HepG2 (cell line): ENCODE results near the gene UNC13D. TPM values are rescaled to one million over a fixed set of nuclear protein-coding genes. Genes with fewer than 3 reads are reported as not detected.
A peak's percentile ranks its signal among the peaks of the same experiment; 100 is the strongest.

ENCODE experiments used
- FOSL2 ChIP-seq: sonication (generic); formaldehyde crosslinking; IDR thresholded peaks from 2 replicates; pipeline ENCODE4 v1.4.0; 2020; ENCODE audit warnings: missing genetic modification reagents
- KLF12 ChIP-seq: sonication (generic); formaldehyde crosslinking; IDR thresholded peaks from 2 replicates; pipeline ENCODE4 v1.4.0; 2020; ENCODE audit warnings: missing genetic modification reagents, borderline replicate concordance
- MAFK ChIP-seq, 2 experiments: IDR thresholded peaks in 1 of 2; conservative IDR thresholded peaks in 1 of 2; 2 replicates each; pipeline ENCODE4 v1.6.1; 2011; ENCODE audit warnings: improper control_type of control experiment in 2 of 2, low read length in 2 of 2
- MED1 ChIP-seq: sonication (generic); formaldehyde crosslinking; IDR thresholded peaks from 2 replicates; pipeline ENCODE4 v1.4.0; 2020; ENCODE audit warnings: missing genetic modification reagents
- MTA1 ChIP-seq: sonication (generic); formaldehyde crosslinking; IDR thresholded peaks from 2 replicates; pipeline ENCODE4 v1.4.0; 2020; ENCODE audit warnings: missing genetic modification reagents, mild to moderate bottlenecking, borderline replicate concordance
- NFIB ChIP-seq: sonication (generic); formaldehyde crosslinking; IDR thresholded peaks from 2 replicates; pipeline ENCODE4 v1.9.0; 2021; ENCODE audit warnings: missing genetic modification reagents, mild to moderate bottlenecking, borderline replicate concordance
- NFIC ChIP-seq: IDR thresholded peaks from 2 replicates; pipeline ENCODE4 v1.6.1; 2012; ENCODE audit warnings: mild to moderate bottlenecking, low read length, inconsistent platforms
- PHF8 ChIP-seq: sonication (generic); formaldehyde crosslinking; IDR thresholded peaks from 2 replicates; pipeline ENCODE4 v1.5.0; 2020; ENCODE audit warnings: missing genetic modification reagents
- SOX6 ChIP-seq, 2 experiments: fragments of 450-650 bp in 1 of 2; sonication (generic) in 1 of 2; formaldehyde crosslinking in 1 of 2; IDR thresholded peaks; 2 replicates each; pipeline versions ENCODE4 v1.4.0 to v1.6.1; 2017 to 2020; ENCODE audit warnings: antibody characterized with exemption in 1 of 2, mild to moderate bottlenecking in 1 of 2, missing genetic modification reagents in 1 of 2
- TBX3 ChIP-seq: fragments of 450-650 bp; IDR thresholded peaks from 2 replicates; pipeline ENCODE4 v1.6.1; 2017; ENCODE audit warnings: antibody characterized with exemption, mild to moderate bottlenecking, inconsistent platforms, borderline replicate concordance
- XRCC5 ChIP-seq: fragments of 200-400 bp; formaldehyde crosslinking; optimal IDR thresholded peaks from 2 replicates; pipeline ENCODE3; 2017; ENCODE audit warnings: mild to moderate bottlenecking, low read length
- ZBTB42 ChIP-seq: sonication (generic); formaldehyde crosslinking; IDR thresholded peaks from 2 replicates; pipeline ENCODE4 v1.5.0; 2020; ENCODE audit warnings: mild to moderate bottlenecking, missing genetic modification reagents
- ZNF143 ChIP-seq: sonication (generic); formaldehyde crosslinking; IDR thresholded peaks from 2 replicates; pipeline ENCODE4 v1.4.0; 2020; ENCODE audit warnings: missing genetic modification reagents
- ZNF251 ChIP-seq: sonication (generic); formaldehyde crosslinking; IDR thresholded peaks from 2 replicates; pipeline ENCODE4 v1.9.0; 2021; ENCODE audit warnings: mild to moderate bottlenecking, missing genetic modification reagents
- ZNF564 ChIP-seq: sonication (generic); formaldehyde crosslinking; IDR thresholded peaks from 2 replicates; pipeline ENCODE4 v1.8.1; 2023; ENCODE audit warnings: mild to moderate bottlenecking, missing genetic modification reagents
- ZNF883 ChIP-seq: sonication (generic); formaldehyde crosslinking; IDR thresholded peaks from 2 replicates; pipeline ENCODE4 v1.5.1; 2020; ENCODE audit warnings: mild to moderate bottlenecking, missing genetic modification reagents; ENCODE audit errors: not compliant biosample characterization
- polyA plus RNA-seq, 8 experiments: library from polyadenylated mRNA; depleted of rRNA in 3 of 8; stranded (reverse) in 7 of 8; unstranded in 1 of 8; fragments of >200 nt; fragmentation: Illumina TruSeq in 4 of 8; extraction: Trizol in 4 of 8; gene quantifications; 2 replicates each; pipeline versions ENCODE4 v1.2.1 to v1.2.3, GENCODE V29; 2011 to 2016; ENCODE audit warnings: low read depth in 4 of 8, missing spikeins in 1 of 8, mixed read lengths in 1 of 8; ENCODE audit not compliant: insufficient read depth in 1 of 8
- total RNA-seq, 5 experiments: library from RNA; depleted of rRNA; stranded (reverse); fragments of >200 nt; fragmentation: Illumina TruSeq; extraction: Trizol; gene quantifications; 2 replicates each; pipeline ENCODE4 v1.2.3, GENCODE V29; 2016; ENCODE audit warnings: low read depth in 1 of 5
- TF ChIP-seq, protein P1 (sequence below): sonication (generic); formaldehyde crosslinking; IDR thresholded peaks from 2 replicates; pipeline ENCODE4 v1.4.0; 2020; ENCODE audit warnings: missing genetic modification reagents, borderline replicate concordance
- TF ChIP-seq, protein P2 (sequence below): sonication (generic); formaldehyde crosslinking; IDR thresholded peaks from 2 replicates; pipeline ENCODE4 v1.5.0; 2020; ENCODE audit warnings: mild to moderate bottlenecking, missing genetic modification reagents, borderline replicate concordance
- TF ChIP-seq, protein P3 (sequence below): IDR thresholded peaks from 2 replicates; pipeline ENCODE4 v1.6.1; 2016; ENCODE audit warnings: missing compliant biosample characterization, missing genetic modification reagents, borderline replicate concordance
- TF ChIP-seq, protein P4 (sequence below): sonication (generic); formaldehyde crosslinking; IDR thresholded peaks from 2 replicates; pipeline ENCODE4 v1.5.0; 2020; ENCODE audit warnings: missing genetic modification reagents

The UNC13D gene
- total and polyA plus RNA-seq, 2 of the 13 experiments (the other 11 are each of a cell fraction or from before 2014, with no cell fraction given) = 29.7 to 42.7 TPM

DNA sequence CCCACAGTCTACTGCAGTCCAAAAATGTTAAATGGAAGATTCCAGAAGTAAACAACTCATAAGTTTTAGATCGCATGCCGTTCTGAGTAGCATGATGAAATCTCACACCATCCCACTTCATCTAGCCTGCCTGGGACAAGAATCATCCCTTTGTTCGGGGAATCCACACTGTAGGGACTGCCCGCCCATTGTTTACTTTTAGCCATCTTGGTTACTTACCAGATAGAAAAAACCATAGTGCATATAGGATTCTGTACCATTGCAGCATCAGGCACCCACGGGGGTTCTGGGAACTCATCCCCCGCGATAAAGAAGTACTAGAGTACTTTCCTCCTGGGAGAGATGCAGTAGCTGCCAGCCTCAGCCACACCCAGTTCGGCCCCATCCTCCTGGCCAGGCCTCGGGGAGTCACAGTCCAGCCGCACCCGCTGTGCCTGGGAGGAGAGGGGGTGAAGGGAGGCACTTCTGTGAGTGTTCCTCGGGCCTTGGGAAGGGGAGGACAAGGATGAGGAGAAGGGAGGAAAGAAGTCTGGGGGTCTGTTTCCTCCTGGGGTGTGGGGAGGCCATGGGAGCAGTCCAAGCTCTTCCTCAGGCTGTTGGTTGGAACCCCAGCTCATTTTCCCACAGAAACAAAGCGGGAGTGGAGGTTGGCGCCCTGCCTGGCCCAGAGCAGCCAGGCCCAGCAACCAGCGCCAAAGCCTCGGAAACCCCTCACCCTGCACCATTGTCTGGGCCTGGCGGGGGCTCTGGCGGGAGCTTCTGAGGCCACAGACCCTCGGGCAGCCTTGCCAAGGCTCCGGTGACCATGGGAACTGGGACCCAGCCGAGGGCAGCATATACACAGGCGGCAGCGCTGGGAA is 25.3 kb upstream of the UNC13D start (continued):
- TF ChIP-seq SOX6 (IDR thresholded peaks at IDR 0.05) (no peak), SOX6 (CRISPR knock-in tag; IDR thresholded peaks at IDR 0.05) (peak; percentile 95), XRCC5 (no peak), ZNF883 (no peak), NFIC (peak; percentile 68; the same call in 1 of the 2 replicates), ZBTB42 (CRISPR knock-in tag) (peak; percentile 86; the same call in 1 of the 2 replicates), MAFK (conservative IDR thresholded peaks at IDR 0.05 in 1 of 2, IDR thresholded peaks at IDR 0.05 in 1 of 2; ENCODE audit: low read length in 2 of 2) (no peak), TBX3 (peak; percentile 83), MTA1 (CRISPR knock-in tag) (peak; percentile 63), PHF8 (CRISPR knock-in tag) (peak; percentile 58), ZNF564 (CRISPR knock-in tag) (peak; percentile 77), KLF12 (peak; percentile 47; the same call in 1 of the 2 replicates), ZNF251 (peak; percentile 87; the same call in 1 of the 2 replicates), NFIB (CRISPR knock-in tag) (no peak), ZNF143 (CRISPR knock-in tag) (peak; percentile 69; the same call in 1 of the 2 replicates), MED1 (peak; percentile 86), FOSL2 (CRISPR knock-in tag) (peak; percentile 81)
- TF ChIP-seq, protein P1, sequence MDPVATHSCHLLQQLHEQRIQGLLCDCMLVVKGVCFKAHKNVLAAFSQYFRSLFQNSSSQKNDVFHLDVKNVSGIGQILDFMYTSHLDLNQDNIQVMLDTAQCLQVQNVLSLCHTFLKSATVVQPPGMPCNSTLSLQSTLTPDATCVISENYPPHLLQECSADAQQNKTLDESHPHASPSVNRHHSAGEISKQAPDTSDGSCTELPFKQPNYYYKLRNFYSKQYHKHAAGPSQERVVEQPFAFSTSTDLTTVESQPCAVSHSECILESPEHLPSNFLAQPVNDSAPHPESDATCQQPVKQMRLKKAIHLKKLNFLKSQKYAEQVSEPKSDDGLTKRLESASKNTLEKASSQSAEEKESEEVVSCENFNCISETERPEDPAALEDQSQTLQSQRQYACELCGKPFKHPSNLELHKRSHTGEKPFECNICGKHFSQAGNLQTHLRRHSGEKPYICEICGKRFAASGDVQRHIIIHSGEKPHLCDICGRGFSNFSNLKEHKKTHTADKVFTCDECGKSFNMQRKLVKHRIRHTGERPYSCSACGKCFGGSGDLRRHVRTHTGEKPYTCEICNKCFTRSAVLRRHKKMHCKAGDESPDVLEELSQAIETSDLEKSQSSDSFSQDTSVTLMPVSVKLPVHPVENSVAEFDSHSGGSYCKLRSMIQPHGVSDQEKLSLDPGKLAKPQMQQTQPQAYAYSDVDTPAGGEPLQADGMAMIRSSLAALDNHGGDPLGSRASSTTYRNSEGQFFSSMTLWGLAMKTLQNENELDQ (CRISPR knock-in tag) = peak; percentile 55; the same call in 1 of the 2 replicates
- TF ChIP-seq, protein P2, sequence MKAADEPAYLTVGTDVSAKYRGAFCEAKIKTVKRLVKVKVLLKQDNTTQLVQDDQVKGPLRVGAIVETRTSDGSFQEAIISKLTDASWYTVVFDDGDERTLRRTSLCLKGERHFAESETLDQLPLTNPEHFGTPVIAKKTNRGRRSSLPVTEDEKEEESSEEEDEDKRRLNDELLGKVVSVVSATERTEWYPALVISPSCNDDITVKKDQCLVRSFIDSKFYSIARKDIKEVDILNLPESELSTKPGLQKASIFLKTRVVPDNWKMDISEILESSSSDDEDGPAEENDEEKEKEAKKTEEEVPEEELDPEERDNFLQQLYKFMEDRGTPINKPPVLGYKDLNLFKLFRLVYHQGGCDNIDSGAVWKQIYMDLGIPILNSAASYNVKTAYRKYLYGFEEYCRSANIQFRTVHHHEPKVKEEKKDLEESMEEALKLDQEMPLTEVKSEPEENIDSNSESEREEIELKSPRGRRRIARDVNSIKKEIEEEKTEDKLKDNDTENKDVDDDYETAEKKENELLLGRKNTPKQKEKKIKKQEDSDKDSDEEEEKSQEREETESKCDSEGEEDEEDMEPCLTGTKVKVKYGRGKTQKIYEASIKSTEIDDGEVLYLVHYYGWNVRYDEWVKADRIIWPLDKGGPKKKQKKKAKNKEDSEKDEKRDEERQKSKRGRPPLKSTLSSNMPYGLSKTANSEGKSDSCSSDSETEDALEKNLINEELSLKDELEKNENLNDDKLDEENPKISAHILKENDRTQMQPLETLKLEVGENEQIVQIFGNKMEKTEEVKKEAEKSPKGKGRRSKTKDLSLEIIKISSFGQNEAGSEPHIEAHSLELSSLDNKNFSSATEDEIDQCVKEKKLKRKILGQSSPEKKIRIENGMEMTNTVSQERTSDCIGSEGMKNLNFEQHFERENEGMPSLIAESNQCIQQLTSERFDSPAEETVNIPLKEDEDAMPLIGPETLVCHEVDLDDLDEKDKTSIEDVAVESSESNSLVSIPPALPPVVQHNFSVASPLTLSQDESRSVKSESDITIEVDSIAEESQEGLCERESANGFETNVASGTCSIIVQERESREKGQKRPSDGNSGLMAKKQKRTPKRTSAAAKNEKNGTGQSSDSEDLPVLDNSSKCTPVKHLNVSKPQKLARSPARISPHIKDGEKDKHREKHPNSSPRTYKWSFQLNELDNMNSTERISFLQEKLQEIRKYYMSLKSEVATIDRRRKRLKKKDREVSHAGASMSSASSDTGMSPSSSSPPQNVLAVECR (CRISPR knock-in tag) = peak; percentile 61; the same call in 1 of the 2 replicates
- TF ChIP-seq, protein P3, sequence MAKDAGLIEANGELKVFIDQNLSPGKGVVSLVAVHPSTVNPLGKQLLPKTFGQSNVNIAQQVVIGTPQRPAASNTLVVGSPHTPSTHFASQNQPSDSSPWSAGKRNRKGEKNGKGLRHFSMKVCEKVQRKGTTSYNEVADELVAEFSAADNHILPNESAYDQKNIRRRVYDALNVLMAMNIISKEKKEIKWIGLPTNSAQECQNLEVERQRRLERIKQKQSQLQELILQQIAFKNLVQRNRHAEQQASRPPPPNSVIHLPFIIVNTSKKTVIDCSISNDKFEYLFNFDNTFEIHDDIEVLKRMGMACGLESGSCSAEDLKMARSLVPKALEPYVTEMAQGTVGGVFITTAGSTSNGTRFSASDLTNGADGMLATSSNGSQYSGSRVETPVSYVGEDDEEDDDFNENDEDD = peak; percentile 84
- TF ChIP-seq, protein P4, sequence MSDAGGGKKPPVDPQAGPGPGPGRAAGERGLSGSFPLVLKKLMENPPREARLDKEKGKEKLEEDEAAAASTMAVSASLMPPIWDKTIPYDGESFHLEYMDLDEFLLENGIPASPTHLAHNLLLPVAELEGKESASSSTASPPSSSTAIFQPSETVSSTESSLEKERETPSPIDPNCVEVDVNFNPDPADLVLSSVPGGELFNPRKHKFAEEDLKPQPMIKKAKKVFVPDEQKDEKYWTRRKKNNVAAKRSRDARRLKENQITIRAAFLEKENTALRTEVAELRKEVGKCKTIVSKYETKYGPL (CRISPR knock-in tag) = peak; percentile 32; the same call in 1 of the 2 replicates
